GM21515 (cell line): Measurements from ENCODE around the gene ADH1B.
"Not testable (repeated sequence)": the region's sequence is repeated elsewhere in the genome, so short reads cannot be mapped to it uniquely, and the experiment has no call there.

Experiments
- ATAC-seq: cut with Tn5 transposase; IDR thresholded peaks from one replicate; pipeline ENCODE4 v1.9.1; 2021; ENCODE audit not compliant: unreplicated experiment

Gene ADH1B

GRCh38 chr4:99321241-99322191 is at the start of gene ADH1B:
ADH1B (minus strand) TSS chr4:99321401; CDS start chr4:99321331, 70 bp downstream.
- ATAC-seq = no peak

GRCh38 chr4:99367817-99368216 is 46.6 kb upstream of the ADH1B start:
- ATAC-seq = not testable (repeated sequence)

GRCh38 chr4:99366491-99366890 is 45.3 kb upstream of the ADH1B start:
- ATAC-seq = no peak

- ATAC-seq = no peak
Measured at GRCh38 chr4:99362768-99363167, 41.6 kb upstream of the ADH1B start.

GRCh38 chr4:99361899-99362275 is 40.7 kb upstream of the ADH1B start:
- no peak for ATAC-seq

GRCh38 chr4:99361268-99361898 is 40.2 kb upstream of the ADH1B start:
- ATAC-seq = no peak

GRCh38 chr4:99359480-99360204 is 38.4 kb upstream of the ADH1B start:
- no peak for ATAC-seq

- no peak for ATAC-seq
Measured at GRCh38 chr4:99357948-99358347, 36.7 kb upstream of the ADH1B start.

GRCh38 chr4:99356992-99357391 is 35.8 kb upstream of the ADH1B start:
- ATAC-seq = peak; percentile 68

GRCh38 chr4:99356149-99356548 is 34.9 kb upstream of the ADH1B start:
- not testable (repeated sequence) for ATAC-seq

- no peak for ATAC-seq
Measured at GRCh38 chr4:99352602-99353537, 31.7 kb upstream of the ADH1B start, which contains the start of gene ADH1C. ADH1C (minus strand) TSS chr4:99352746; CDS start chr4:99352675, 71 bp downstream.

GRCh38 chr4:99351487-99351886 is 30.3 kb upstream of the ADH1B start:
- no peak for ATAC-seq

GRCh38 chr4:99349338-99349737 is 28.1 kb upstream of the ADH1B start:
- ATAC-seq = no peak

- not testable (repeated sequence) for ATAC-seq
Measured at GRCh38 chr4:99342624-99343023, 21.4 kb upstream of the ADH1B start.

- no peak for ATAC-seq
Measured at GRCh38 chr4:99341426-99341825, 20.2 kb upstream of the ADH1B start.

- no peak for ATAC-seq
Measured at GRCh38 chr4:99339172-99339571, 18.0 kb upstream of the ADH1B start.

GRCh38 chr4:99336553-99336952 is 15.4 kb upstream of the ADH1B start:
- no peak for ATAC-seq

GRCh38 chr4:99334880-99335279 is 13.7 kb upstream of the ADH1B start:
- no peak for ATAC-seq

GRCh38 chr4:99330648-99331047 is 9.4 kb upstream of the ADH1B start:
- ATAC-seq = no peak

- ATAC-seq = no peak
Measured at GRCh38 chr4:99329876-99330275, 8.7 kb upstream of the ADH1B start.
